ENCODE data around the gene PLA2G6.

Gene PLA2G6

DNA sequence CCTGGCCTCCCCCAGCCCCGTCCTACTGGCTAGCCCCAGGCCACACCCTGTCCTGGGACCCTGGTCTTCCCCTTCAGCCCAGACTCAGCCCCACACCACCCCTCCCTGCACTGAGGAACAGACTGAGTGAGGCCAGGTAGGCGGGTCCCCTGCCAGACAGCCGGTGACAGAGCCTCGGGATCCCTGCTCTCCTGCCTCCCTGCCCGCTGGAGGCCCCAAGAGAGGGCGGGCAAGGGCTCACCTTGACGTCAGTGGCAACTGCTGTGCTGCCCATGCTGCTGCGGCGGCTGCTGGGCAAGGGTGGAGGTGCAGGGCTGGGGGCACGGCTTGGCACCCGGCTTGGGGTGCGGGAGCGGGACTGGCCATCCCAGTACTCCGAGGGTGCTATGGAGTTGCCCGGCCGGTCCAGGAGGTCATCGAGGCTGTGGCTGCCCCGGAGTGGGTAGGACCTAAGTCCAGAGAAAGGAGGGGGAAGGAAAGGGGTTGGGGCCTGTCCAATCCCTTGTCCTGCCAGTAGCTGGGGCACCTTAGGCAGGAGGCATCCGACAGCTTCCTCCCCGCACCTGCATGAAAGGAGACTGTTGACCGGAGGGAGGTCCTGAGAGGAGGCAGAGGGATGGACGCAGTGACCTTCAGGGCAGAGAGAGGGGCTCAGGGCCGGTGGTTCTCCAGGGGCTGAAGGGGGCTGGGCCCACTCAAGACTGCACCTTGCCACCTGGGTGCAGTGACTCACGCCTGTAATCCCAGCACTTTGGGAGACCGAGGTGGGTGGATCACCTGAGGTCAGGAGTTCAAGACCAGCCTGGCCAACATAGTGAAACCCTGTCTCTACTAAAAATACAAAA is 95.4 kb downstream of the PLA2G6 start:
- Histone ChIP-seq H3K79me1 (ENCODE audit: low read length) (no peaks in the 10 kb centered on the region), H2AK5ac (ENCODE audit: low read length) (no peak overlapping the region), H2BK120ac (ENCODE audit: insufficient read depth, low read length, poor library complexity) (no peak overlapping the region), H3K18ac (ENCODE audit: low read length) (no peak overlapping the region), H3K79me2 (ENCODE audit: control insufficient read depth, insufficient read depth, low read length, poor library complexity) (no peaks in the 10 kb centered on the region), H2AFZ (ENCODE audit: insufficient read depth, low read length, poor library complexity) (no peak overlapping the region), H3K4me2 (ENCODE audit: low read length) (no peak overlapping the region), H4K8ac (ENCODE audit: low read depth, low read length) (no peak overlapping the region), H3K27ac (ENCODE audit: low read depth, low read length) (no peak overlapping the region), H2BK5ac (ENCODE audit: low read depth, low read length, poor library complexity) (no peak overlapping the region), H3K4ac (ENCODE audit: low read depth, low read length) (no peak overlapping the region), H3K9me3 (ENCODE audit: insufficient read depth, low read depth, low read length) (peaks cover 4% of the 10 kb centered on the region), H4K12ac (ENCODE audit: low read depth, low read length) (no peak overlapping the region), H3K14ac (ENCODE audit: low read length) (no peak overlapping the region), H3K4me3 (ENCODE audit: low read depth, low read length) (no peak overlapping the region), H3K9ac (ENCODE audit: low read length) (no peak overlapping the region), H2BK12ac (ENCODE audit: low read length) (no peak overlapping the region), H3K27me3 (ENCODE audit: insufficient read depth, low read length) (peaks cover 7% of the 10 kb centered on the region), H3K36me3 (ENCODE audit: control insufficient read depth in 1 of 2, insufficient read depth in 2 of 2, low read length in 2 of 2) (no peaks in the 10 kb centered on the region), H3K23ac (ENCODE audit: low read length) (no peak overlapping the region), H3K4me1 (ENCODE audit: control insufficient read depth in 1 of 2, insufficient read depth in 2 of 2, low read length in 2 of 2) (peaks cover 11 to 20% of the 10 kb centered on the region in 2 experiments), H4K91ac (ENCODE audit: low read depth, low read length) (no peak overlapping the region)
- no peak for DNase-seq
- WGBS (ENCODE audit: extremely low coverage, insufficient coverage, insufficient read length): no CpG with 5 or more reads among the region's 25 CpGs

GRCh38 chr22:38085501-38085900 is 96.1 kb downstream of the PLA2G6 start:
- no peak for DNase-seq
- H3K23ac ChIP-seq (ENCODE audit: low read length): no peak overlapping the region
- H3K36me3 ChIP-seq (ENCODE audit: control insufficient read depth in 1 of 2, insufficient read depth in 2 of 2, low read length in 2 of 2): no peaks in the 10 kb centered on the region
- no peak overlapping the region for H2AK5ac ChIP-seq (ENCODE audit: low read length)
- H2AFZ ChIP-seq (ENCODE audit: insufficient read depth, low read length, poor library complexity): no peak overlapping the region
- H3K9me3 ChIP-seq (ENCODE audit: insufficient read depth, low read depth, low read length): peaks cover 6% of the 10 kb centered on the region
- H3K27ac ChIP-seq (ENCODE audit: low read depth, low read length): no peak overlapping the region
- H3K9ac ChIP-seq (ENCODE audit: low read length): no peak overlapping the region
- no peak overlapping the region for H3K4me3 ChIP-seq (ENCODE audit: low read depth, low read length)
- H3K4ac ChIP-seq (ENCODE audit: low read depth, low read length): no peak overlapping the region
- no peak overlapping the region for H4K12ac ChIP-seq (ENCODE audit: low read depth, low read length)
- H3K4me2 ChIP-seq (ENCODE audit: low read length): no peak overlapping the region
- WGBS (ENCODE audit: extremely low coverage, insufficient coverage, insufficient read length): no CpG with 5 or more reads among the region's 5 CpGs
- H3K27me3 ChIP-seq (ENCODE audit: insufficient read depth, low read length): peaks cover 11% of the 10 kb centered on the region
- H3K79me1 ChIP-seq (ENCODE audit: low read length): no peaks in the 10 kb centered on the region
- H2BK5ac ChIP-seq (ENCODE audit: low read depth, low read length, poor library complexity): no peak overlapping the region
- H2BK12ac ChIP-seq (ENCODE audit: low read length): no peak overlapping the region
- no peak overlapping the region for H4K91ac ChIP-seq (ENCODE audit: low read depth, low read length)
- no peak overlapping the region for H4K8ac ChIP-seq (ENCODE audit: low read depth, low read length)
- H3K18ac ChIP-seq (ENCODE audit: low read length): no peak overlapping the region
- H3K14ac ChIP-seq (ENCODE audit: low read length): no peak overlapping the region
- no peak overlapping the region for H2BK120ac ChIP-seq (ENCODE audit: insufficient read depth, low read length, poor library complexity)
- no peaks in the 10 kb centered on the region for H3K79me2 ChIP-seq (ENCODE audit: control insufficient read depth, insufficient read depth, low read length, poor library complexity)
- H3K4me1 ChIP-seq (ENCODE audit: control insufficient read depth in 1 of 2, insufficient read depth in 2 of 2, low read length in 2 of 2): peaks cover 14 to 25% of the 10 kb centered on the region in 2 experiments

DNA sequence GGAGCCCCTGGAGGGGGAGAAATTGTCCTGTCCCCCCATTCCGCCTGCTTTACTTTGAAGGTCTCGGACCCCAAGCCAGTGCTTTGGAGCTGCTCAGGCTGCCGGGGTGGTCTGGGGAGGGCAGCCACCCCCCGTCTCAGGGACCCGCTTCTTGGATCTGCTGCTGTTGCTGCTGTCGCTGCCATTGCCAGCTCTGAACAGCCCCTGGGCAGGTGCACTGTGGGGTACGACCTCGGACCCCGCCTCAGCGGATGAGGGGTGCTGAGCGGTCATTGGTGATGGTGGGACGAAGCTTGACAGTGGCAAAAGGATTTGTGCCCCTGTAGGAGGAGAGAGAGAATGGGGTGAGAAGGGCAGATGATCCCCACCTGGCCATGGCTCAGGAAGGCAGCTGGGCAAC is 96.6 kb downstream of the PLA2G6 start:
- Histone ChIP-seq H2BK12ac (ENCODE audit: low read length) (no peak overlapping the region), H3K27me3 (ENCODE audit: insufficient read depth, low read length) (peaks cover 11% of the 10 kb centered on the region), H3K23ac (ENCODE audit: low read length) (no peak overlapping the region), H3K36me3 (ENCODE audit: control insufficient read depth in 1 of 2, insufficient read depth in 2 of 2, low read length in 2 of 2) (no peaks in the 10 kb centered on the region), H3K4ac (ENCODE audit: low read depth, low read length) (no peak overlapping the region), H3K4me1 (ENCODE audit: control insufficient read depth in 1 of 2, insufficient read depth in 2 of 2, low read length in 2 of 2) (peaks cover 14 to 25% of the 10 kb centered on the region in 2 experiments), H2AK5ac (ENCODE audit: low read length) (no peak overlapping the region), H2AFZ (ENCODE audit: insufficient read depth, low read length, poor library complexity) (no peak overlapping the region), H3K18ac (ENCODE audit: low read length) (no peak overlapping the region), H3K14ac (ENCODE audit: low read length) (no peak overlapping the region), H4K8ac (ENCODE audit: low read depth, low read length) (no peak overlapping the region), H3K79me1 (ENCODE audit: low read length) (no peaks in the 10 kb centered on the region), H3K9me3 (ENCODE audit: insufficient read depth, low read depth, low read length) (peaks cover 6% of the 10 kb centered on the region), H4K91ac (ENCODE audit: low read depth, low read length) (no peak overlapping the region), H3K4me3 (ENCODE audit: low read depth, low read length) (no peak overlapping the region), H3K79me2 (ENCODE audit: control insufficient read depth, insufficient read depth, low read length, poor library complexity) (no peaks in the 10 kb centered on the region), H4K12ac (ENCODE audit: low read depth, low read length) (no peak overlapping the region), H3K9ac (ENCODE audit: low read length) (no peak overlapping the region), H2BK120ac (ENCODE audit: insufficient read depth, low read length, poor library complexity) (no peak overlapping the region), H3K4me2 (ENCODE audit: low read length) (no peak overlapping the region), H2BK5ac (ENCODE audit: low read depth, low read length, poor library complexity) (no peak overlapping the region), H3K27ac (ENCODE audit: low read depth, low read length) (no peak overlapping the region)
- no CpG with 5 or more reads among the region's 12 CpGs for WGBS (ENCODE audit: extremely low coverage, insufficient coverage, insufficient read length)
- DNase-seq: no peak

GRCh38 chr22:38083931-38084631 is 97.5 kb downstream of the PLA2G6 start, which contains the start of gene SLC16A8:
Gene SLC16A8 (minus strand): TSS chr22:38084184. CDS start chr22:38082873, 1,311 bp downstream.
- Histone ChIP-seq H3K18ac (ENCODE audit: low read length) (no peak within 1 kb of the TSS), H4K8ac (ENCODE audit: low read depth, low read length) (no peak within 1 kb of the TSS), H2BK120ac (ENCODE audit: insufficient read depth, low read length, poor library complexity) (no peak within 1 kb of the TSS), H3K9ac (ENCODE audit: low read length) (no peak within 1 kb of the TSS), H2AK5ac (ENCODE audit: low read length) (no peak within 1 kb of the TSS), H3K79me2 (ENCODE audit: control insufficient read depth, insufficient read depth, low read length, poor library complexity) (no peaks in the 10 kb centered on the region), H4K12ac (ENCODE audit: low read depth, low read length) (no peak within 1 kb of the TSS), H2BK12ac (ENCODE audit: low read length) (no peak within 1 kb of the TSS), H3K79me1 (ENCODE audit: low read length) (no peaks in the 10 kb centered on the region), H3K4me2 (ENCODE audit: low read length) (peak within 1 kb of the TSS; percentile 39), H3K4me1 (ENCODE audit: control insufficient read depth in 1 of 2, insufficient read depth in 2 of 2, low read length in 2 of 2) (peaks cover 14 to 25% of the 10 kb centered on the region in 2 experiments), H3K23ac (ENCODE audit: low read length) (no peak within 1 kb of the TSS), H3K27me3 (ENCODE audit: insufficient read depth, low read length) (peaks cover 11% of the 10 kb centered on the region), H2AFZ (ENCODE audit: insufficient read depth, low read length, poor library complexity) (no peak within 1 kb of the TSS), H4K91ac (ENCODE audit: low read depth, low read length) (no peak within 1 kb of the TSS), H3K9me3 (ENCODE audit: insufficient read depth, low read depth, low read length) (peaks cover 4% of the 10 kb centered on the region), H3K4ac (ENCODE audit: low read depth, low read length) (no peak within 1 kb of the TSS), H2BK5ac (ENCODE audit: low read depth, low read length, poor library complexity) (no peak within 1 kb of the TSS), H3K27ac (ENCODE audit: low read depth, low read length) (no peak within 1 kb of the TSS), H3K4me3 (ENCODE audit: low read depth, low read length) (no peak within 1 kb of the TSS), H3K36me3 (ENCODE audit: control insufficient read depth in 1 of 2, insufficient read depth in 2 of 2, low read length in 2 of 2) (no peaks in the 10 kb centered on the region), H3K14ac (ENCODE audit: low read length) (no peak within 1 kb of the TSS)
- WGBS (ENCODE audit: extremely low coverage, insufficient coverage, insufficient read length): no CpG with 5 or more reads among the region's 16 CpGs
- no peak for DNase-seq
